Measurements from ENCODE around the gene KIAA1671.

DNA sequence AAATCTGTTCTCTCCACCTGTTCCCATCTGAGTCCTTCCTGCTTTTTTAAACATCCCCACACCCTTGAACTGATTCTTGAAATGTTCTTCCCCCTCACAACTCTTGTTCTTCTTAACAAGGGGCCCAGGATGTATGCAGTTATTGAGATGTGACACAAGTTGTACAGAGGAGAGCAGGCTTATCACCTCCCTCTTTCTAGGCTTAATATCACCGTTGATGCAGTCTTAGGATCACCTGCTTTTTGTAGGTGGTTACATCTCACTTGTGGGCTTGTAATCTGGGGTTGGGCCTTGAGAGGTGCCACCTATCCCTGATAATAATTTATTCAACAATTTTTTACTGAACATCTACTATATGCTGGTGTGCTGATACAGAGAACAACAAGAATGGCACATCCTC is 253.3 kb downstream of the KIAA1671 start:
- TF ChIP-seq, protein P1, sequence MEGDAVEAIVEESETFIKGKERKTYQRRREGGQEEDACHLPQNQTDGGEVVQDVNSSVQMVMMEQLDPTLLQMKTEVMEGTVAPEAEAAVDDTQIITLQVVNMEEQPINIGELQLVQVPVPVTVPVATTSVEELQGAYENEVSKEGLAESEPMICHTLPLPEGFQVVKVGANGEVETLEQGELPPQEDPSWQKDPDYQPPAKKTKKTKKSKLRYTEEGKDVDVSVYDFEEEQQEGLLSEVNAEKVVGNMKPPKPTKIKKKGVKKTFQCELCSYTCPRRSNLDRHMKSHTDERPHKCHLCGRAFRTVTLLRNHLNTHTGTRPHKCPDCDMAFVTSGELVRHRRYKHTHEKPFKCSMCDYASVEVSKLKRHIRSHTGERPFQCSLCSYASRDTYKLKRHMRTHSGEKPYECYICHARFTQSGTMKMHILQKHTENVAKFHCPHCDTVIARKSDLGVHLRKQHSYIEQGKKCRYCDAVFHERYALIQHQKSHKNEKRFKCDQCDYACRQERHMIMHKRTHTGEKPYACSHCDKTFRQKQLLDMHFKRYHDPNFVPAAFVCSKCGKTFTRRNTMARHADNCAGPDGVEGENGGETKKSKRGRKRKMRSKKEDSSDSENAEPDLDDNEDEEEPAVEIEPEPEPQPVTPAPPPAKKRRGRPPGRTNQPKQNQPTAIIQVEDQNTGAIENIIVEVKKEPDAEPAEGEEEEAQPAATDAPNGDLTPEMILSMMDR (conservative IDR thresholded peaks at IDR 0.05; ENCODE audit: low read depth, low read length): no peak
- no peak for TF ChIP-seq EZH2 (IDR thresholded peaks at IDR 0.05; ENCODE audit: borderline replicate concordance, low read depth, low read length, poor library complexity, severe bottlenecking)

Measured in A673 (cell line).